Measurements from ENCODE around the gene CAMTA1. TPM values are rescaled to one million over a fixed set of nuclear protein-coding genes. Genes with fewer than 3 reads are reported as not detected.
A peak's percentile ranks its signal among the peaks of the same experiment; 100 is the strongest.

The CAMTA1 gene
- total RNA-seq, 2 experiments from 2014 or later = 39.3 to 48.8 TPM

- Mint-ChIP-seq H3K4me3 (no peak overlapping the region), H3K9me3 (no peaks in the 10 kb centered on the region), H3K36me3 (ENCODE audit: low read depth) (no peaks in the 10 kb centered on the region), H3K27me3 (peaks cover 32% of the 10 kb centered on the region), H3K4me1 (peaks cover 18% of the 10 kb centered on the region), H3K27ac (no peak overlapping the region)
- POLR2A ChIA-PET = no interaction called here
- DNase-seq = no peak
- CTCF ChIA-PET = no interaction called here
Observed at GRCh38 chr1:6995789-6996188, 210.5 kb downstream of the CAMTA1 start.

DNA sequence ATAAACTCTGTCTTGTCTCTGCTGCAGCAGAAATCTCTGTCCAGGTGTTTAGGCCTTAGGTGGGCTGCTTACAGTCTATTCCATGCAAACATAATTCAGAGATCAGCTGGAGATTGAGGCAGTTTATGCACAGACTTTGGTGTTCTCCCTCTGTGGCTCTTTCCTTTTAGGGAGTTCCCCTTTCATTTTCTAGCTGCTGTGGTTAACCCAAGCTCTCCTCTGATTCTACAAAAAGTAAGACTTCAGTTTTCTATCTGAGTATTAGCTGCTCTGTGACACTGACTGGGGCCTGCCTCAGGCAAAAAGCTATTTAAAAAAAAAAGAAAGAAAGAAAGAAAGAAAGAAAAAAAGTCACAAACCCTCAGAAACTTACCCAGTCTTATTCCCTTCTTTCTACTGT is 211.1 kb downstream of the CAMTA1 start:
- Mint-ChIP-seq H3K4me1 (peaks cover 18% of the 10 kb centered on the region), H3K9me3 (no peaks in the 10 kb centered on the region), H3K27me3 (peaks cover 32% of the 10 kb centered on the region), H3K4me3 (no peak overlapping the region), H3K27ac (no peak overlapping the region), H3K36me3 (ENCODE audit: low read depth) (no peaks in the 10 kb centered on the region)
- CTCF ChIA-PET = no interaction called here
- POLR2A ChIA-PET = no interaction called here
- DNase-seq = peak; percentile 19

DNA sequence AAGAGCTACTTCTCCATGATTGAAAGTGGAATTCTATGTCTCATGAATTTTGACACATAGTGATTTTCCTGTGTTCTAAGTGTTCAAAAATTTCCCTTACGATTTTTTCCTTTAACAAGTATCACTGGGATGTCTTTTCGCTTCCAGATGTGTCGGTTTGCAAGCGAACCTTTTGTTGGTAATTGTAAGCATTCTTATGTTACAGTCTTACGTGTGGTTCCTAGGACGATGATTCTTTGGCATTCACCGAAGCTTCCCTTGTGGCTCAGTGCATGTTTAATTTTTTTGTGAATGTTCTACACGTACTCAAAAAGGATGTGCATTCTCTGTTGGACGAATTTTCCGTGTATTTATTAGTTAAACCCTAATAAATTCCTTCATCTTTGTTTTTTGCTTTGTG is 211.6 kb downstream of the CAMTA1 start:
- peaks cover 18% of the 10 kb centered on the region for H3K4me1 Mint-ChIP-seq
- H3K27me3 Mint-ChIP-seq = peaks cover 33% of the 10 kb centered on the region

GRCh38 chr1:6998267-6998666 is 213.0 kb downstream of the CAMTA1 start:
- Mint-ChIP-seq H3K27me3 (peaks cover 23% of the 10 kb centered on the region), H3K36me3 (ENCODE audit: low read depth) (no peaks in the 10 kb centered on the region), H3K4me1 (peaks cover 18% of the 10 kb centered on the region), H3K4me3 (no peak overlapping the region), H3K27ac (no peak overlapping the region), H3K9me3 (no peaks in the 10 kb centered on the region)
- ChIA-PET POLR2A (no interaction called here), CTCF (no interaction called here)
- DNase-seq = no peak

More for the DNA sequence above, 211.6 kb downstream of the CAMTA1 start:
- Mint-ChIP-seq H3K27ac (no peak overlapping the region), H3K36me3 (ENCODE audit: low read depth) (no peaks in the 10 kb centered on the region), H3K9me3 (no peaks in the 10 kb centered on the region), H3K4me3 (no peak overlapping the region)
- ChIA-PET CTCF (no interaction called here), POLR2A (no interaction called here)
- no peak for DNase-seq

DNA sequence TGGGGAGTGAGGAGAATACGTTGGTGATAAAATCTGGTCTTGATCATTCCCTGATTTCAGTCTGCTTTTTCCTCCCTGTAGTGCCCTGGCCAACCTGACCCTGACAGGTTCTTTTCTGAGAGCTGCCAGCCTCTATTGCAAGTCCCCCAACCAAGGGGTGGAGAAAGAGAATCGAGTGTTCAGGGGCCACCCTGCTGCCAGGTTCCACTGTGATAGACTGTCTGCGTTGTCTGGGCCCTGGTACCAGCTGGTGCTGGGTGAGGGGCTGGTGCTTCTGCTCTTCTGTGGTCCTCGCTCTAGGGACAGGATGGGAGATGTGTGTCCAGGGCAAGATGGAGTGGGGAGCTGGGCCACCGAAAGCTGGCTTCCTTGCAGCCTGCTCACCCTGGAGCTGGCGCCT is 214.6 kb downstream of the CAMTA1 start:
- peaks cover 18% of the 10 kb centered on the region for H3K27me3 Mint-ChIP-seq
- no peak for DNase-seq
- no peak overlapping the region for H3K27ac Mint-ChIP-seq
- no peak overlapping the region for H3K4me3 Mint-ChIP-seq
- no peaks in the 10 kb centered on the region for H3K36me3 Mint-ChIP-seq (ENCODE audit: low read depth)
- POLR2A ChIA-PET = no interaction called here
- CTCF ChIA-PET = interaction anchor here (0.6 kb wide), 1 partner anchor 143 kb away, joined by 3 read pairs; no protein-coding TSS in a partner anchor
- H3K9me3 Mint-ChIP-seq = no peaks in the 10 kb centered on the region
- peaks cover 18% of the 10 kb centered on the region for H3K4me1 Mint-ChIP-seq

DNA sequence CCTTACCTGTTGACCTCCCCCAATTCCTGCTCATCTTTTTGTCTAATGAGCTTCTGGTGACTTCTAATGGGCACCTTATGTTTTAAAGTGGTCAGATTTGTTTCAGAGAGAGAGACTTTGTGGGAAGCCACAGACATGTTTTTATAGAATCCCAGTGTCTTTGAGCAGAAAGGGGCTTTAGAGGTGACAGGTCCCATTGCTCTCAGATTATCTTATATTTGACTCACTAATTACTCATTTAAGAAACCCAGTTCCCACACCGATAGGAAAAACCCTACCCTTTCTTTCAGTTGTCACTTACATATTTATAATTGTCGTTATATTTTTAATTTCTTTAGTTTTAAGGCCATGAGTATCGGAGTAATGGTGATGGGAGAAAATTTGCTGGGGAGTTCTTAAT is 215.5 kb downstream of the CAMTA1 start:
- POLR2A ChIA-PET = no interaction called here
- H3K27ac Mint-ChIP-seq = no peak overlapping the region
- no peaks in the 10 kb centered on the region for H3K36me3 Mint-ChIP-seq (ENCODE audit: low read depth)

GRCh38 chr1:7002728-7003127 is 217.5 kb downstream of the CAMTA1 start:
- ChIA-PET CTCF (no interaction called here), POLR2A (no interaction called here)
- Mint-ChIP-seq H3K36me3 (ENCODE audit: low read depth) (no peaks in the 10 kb centered on the region), H3K9me3 (no peaks in the 10 kb centered on the region), H3K27ac (no peak overlapping the region), H3K4me3 (no peak overlapping the region), H3K27me3 (peaks cover 16% of the 10 kb centered on the region), H3K4me1 (no peaks in the 10 kb centered on the region)
- DNase-seq = no peak

More for the DNA sequence above, 215.5 kb downstream of the CAMTA1 start:
- no peak overlapping the region for H3K4me3 Mint-ChIP-seq
- H3K4me1 Mint-ChIP-seq = peaks cover 16% of the 10 kb centered on the region
- CTCF ChIA-PET = no interaction called here
- peaks cover 20% of the 10 kb centered on the region for H3K27me3 Mint-ChIP-seq
- DNase-seq = no peak
- H3K9me3 Mint-ChIP-seq = no peaks in the 10 kb centered on the region

- H3K27me3 Mint-ChIP-seq = peaks cover 12% of the 10 kb centered on the region
- no peaks in the 10 kb centered on the region for H3K4me1 Mint-ChIP-seq
- POLR2A ChIA-PET = no interaction called here
- no peaks in the 10 kb centered on the region for H3K9me3 Mint-ChIP-seq
- CTCF ChIA-PET = no interaction called here
- no peak overlapping the region for H3K4me3 Mint-ChIP-seq
- DNase-seq = no peak
- no peak overlapping the region for H3K27ac Mint-ChIP-seq
- H3K36me3 Mint-ChIP-seq (ENCODE audit: low read depth) = no peaks in the 10 kb centered on the region
Observed at GRCh38 chr1:7003676-7004075, 218.4 kb downstream of the CAMTA1 start.

- DNase-seq = no peak
- H3K9me3 Mint-ChIP-seq = no peaks in the 10 kb centered on the region
- H3K27me3 Mint-ChIP-seq = peaks cover 12% of the 10 kb centered on the region
- no peaks in the 10 kb centered on the region for H3K4me1 Mint-ChIP-seq
- CTCF ChIA-PET = no interaction called here
- POLR2A ChIA-PET = no interaction called here
- no peak overlapping the region for H3K4me3 Mint-ChIP-seq
- no peaks in the 10 kb centered on the region for H3K36me3 Mint-ChIP-seq (ENCODE audit: low read depth)
- H3K27ac Mint-ChIP-seq = no peak overlapping the region
Observed at GRCh38 chr1:7004181-7004580, 218.9 kb downstream of the CAMTA1 start.

DNA sequence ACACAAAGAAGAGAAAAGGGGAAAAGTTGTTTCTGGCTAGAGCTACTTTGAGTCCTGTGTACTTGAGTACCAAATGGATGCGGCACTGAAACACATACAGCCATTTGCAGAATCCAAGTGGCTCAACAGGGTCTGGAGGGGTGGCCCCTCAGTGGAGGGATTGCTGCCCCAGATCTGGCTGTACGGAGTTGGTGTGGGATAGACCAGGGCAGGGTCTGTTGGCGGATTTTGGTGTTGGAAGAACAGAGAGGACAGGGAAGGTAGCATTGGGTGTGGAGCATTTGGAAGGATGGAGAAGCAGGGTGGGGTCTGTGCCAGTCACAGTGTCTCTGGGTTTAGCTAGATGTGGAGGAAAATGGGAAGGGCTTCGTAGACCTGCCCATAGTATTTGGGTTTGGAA is 220.5 kb downstream of the CAMTA1 start:
- no peaks in the 10 kb centered on the region for H3K36me3 Mint-ChIP-seq (ENCODE audit: low read depth)
- no peaks in the 10 kb centered on the region for H3K4me1 Mint-ChIP-seq
- H3K9me3 Mint-ChIP-seq = no peaks in the 10 kb centered on the region
- no peak for DNase-seq
- H3K4me3 Mint-ChIP-seq = no peak overlapping the region
- H3K27ac Mint-ChIP-seq = no peak overlapping the region
- H3K27me3 Mint-ChIP-seq = peaks cover 12% of the 10 kb centered on the region
- POLR2A ChIA-PET = no interaction called here
- CTCF ChIA-PET = no interaction called here

- Mint-ChIP-seq H3K4me1 (no peaks in the 10 kb centered on the region), H3K27ac (no peak overlapping the region), H3K27me3 (peaks cover 7% of the 10 kb centered on the region), H3K36me3 (ENCODE audit: low read depth) (no peaks in the 10 kb centered on the region), H3K4me3 (no peak overlapping the region), H3K9me3 (no peaks in the 10 kb centered on the region)
- no peak for DNase-seq
- ChIA-PET POLR2A (no interaction called here), CTCF (no interaction called here)
Observed at GRCh38 chr1:7006996-7007871, 222.0 kb downstream of the CAMTA1 start.

GRCh38 chr1:7007902-7008301 is 222.6 kb downstream of the CAMTA1 start:
- H3K9me3 Mint-ChIP-seq = no peaks in the 10 kb centered on the region
- H3K27me3 Mint-ChIP-seq = peaks cover 7% of the 10 kb centered on the region
- H3K4me3 Mint-ChIP-seq = no peak overlapping the region
- DNase-seq = no peak
- H3K4me1 Mint-ChIP-seq = no peaks in the 10 kb centered on the region
- H3K27ac Mint-ChIP-seq = no peak overlapping the region
- ChIA-PET POLR2A (no interaction called here), CTCF (no interaction called here)
- H3K36me3 Mint-ChIP-seq (ENCODE audit: low read depth) = no peaks in the 10 kb centered on the region

DNA sequence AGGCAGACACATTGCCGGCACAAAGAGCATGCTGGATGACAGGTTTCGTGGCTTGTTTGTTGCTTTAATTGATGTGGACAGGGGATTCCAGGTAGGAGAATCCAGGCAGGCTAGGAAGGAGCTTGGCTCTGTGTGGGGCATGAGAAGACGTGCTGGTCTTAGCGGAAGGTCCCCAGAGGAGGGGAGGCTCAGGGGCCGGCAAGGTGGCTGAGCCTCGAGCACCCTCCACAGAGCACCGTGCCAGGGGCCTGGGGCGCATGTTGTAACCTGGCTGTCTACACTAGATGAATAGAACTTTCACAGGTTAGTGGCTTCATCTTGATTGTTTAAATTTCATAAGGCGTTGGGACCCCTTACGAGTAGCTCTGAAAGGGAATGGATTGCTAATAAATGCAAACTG is 223.1 kb downstream of the CAMTA1 start:
- no peak for DNase-seq
- POLR2A ChIA-PET = no interaction called here
- H3K27me3 Mint-ChIP-seq = peaks cover 5% of the 10 kb centered on the region
- no peaks in the 10 kb centered on the region for H3K4me1 Mint-ChIP-seq
- H3K9me3 Mint-ChIP-seq = no peaks in the 10 kb centered on the region
- no peaks in the 10 kb centered on the region for H3K36me3 Mint-ChIP-seq (ENCODE audit: low read depth)
- H3K4me3 Mint-ChIP-seq = no peak overlapping the region
- CTCF ChIA-PET = no interaction called here
- H3K27ac Mint-ChIP-seq = no peak overlapping the region
